GM21515 (cell line): Measurements from ENCODE around the gene TMOD2.
A peak's percentile ranks its signal among the peaks of the same experiment; 100 is the strongest.
"Not testable (repeated sequence)": the region's sequence is repeated elsewhere in the genome, so short reads cannot be mapped to it uniquely, and the experiment has no call there.

Experiments used
- ATAC-seq: cut with Tn5 transposase; IDR thresholded peaks from one replicate; pipeline ENCODE4 v1.9.1; 2021; ENCODE audit not compliant: unreplicated experiment

TMOD2 gene

DNA sequence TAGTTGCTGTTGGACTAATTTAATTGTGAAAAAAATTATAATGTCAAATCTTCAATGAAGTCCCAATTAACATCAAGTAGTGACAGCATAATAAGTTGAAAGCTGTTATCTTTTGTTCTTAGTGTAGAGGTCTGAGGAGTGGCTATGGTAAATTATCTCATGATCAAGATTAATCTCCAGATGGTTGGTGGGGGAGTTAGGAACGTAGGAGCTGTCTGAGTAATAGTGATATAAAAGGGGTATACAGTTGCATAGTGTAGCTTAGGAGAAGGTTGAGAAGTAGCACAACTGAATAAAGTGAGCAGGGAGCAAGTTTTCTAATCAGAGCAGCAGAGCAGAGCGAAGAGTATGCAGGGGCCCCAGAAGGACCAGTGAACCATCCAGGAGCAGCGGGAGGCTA, 19.5 kb downstream of the TMOD2 start:
- ATAC-seq: no peak

DNA sequence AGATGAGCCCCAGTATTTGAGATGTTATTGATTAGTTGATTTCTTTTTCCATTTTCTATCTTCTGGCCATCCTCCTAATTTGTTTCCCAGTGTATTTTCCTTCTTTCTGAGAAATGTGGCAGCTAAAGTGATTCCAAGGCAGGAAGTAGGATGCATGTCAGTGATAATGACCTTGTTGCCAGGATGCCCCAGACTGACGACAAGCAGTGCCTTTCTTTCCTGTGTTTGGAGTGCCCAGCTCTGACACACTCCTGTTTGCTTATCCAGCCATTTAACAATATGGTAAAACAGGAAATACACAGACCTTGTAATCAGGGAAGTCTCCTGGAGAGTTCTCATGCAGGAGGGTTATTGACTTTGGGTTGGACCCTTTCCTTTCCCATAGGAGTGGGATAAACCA, 20.4 kb downstream of the TMOD2 start:
- no peak for ATAC-seq

DNA sequence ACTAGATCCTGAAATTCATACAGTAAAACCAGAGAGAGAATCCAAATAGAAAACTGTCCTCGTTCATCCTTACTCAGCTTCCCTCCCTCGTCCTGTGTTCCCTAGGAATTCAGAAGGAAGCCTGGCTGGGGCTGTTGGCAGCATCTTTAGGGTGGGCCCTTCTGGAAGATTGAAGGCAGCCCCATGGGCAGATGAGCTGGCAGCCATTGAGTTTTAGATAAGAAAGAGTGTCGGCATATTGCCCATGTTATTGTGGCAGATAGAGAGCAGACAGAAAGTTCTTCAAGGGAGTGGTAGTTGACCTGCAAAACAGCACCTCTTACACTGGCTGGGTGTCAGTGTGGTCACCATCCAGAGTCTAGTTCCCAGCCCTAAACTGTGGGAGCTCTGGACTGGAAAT, 23.5 kb downstream of the TMOD2 start:
- no peak for ATAC-seq

DNA sequence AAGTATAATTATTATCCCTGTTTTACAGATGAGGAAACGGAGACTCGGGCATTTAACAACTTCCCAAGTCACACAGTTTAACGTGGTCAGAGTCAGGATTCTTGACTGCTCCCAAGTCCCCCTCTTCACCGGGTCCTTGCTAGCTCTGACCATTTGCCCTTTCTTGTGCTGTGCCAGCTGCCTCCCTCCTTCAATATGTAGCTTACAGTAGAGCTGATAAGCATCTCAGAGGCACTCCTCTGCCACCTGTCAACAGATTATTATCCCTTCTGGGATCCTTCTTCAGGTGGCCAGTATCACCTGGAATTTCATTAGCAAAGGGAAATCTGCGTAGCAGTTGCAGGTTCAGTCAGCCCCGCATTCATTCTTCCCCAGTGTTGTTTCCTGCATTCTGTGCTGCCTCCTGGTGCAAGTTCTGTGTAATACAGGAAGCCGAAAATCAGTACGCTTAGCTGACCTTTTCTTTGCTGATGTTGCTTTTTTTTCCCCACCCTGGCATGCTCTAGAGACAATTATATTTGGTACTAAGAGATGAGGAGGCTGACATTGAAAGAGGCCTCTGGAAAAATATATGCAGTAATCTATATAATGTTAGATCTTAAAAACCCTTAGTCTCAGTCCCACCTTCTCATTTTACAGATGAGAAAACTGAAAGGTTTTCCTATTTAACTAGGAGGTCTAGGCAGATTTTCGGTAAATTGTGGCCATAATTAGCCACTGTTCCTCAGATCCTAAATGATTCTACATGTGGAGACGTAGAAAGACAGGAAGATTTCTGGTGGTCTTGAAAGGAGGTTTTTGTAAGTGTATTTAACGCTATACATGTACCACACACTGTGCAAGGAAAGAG, 24.8 kb downstream of the TMOD2 start:
- ATAC-seq: no peak

DNA sequence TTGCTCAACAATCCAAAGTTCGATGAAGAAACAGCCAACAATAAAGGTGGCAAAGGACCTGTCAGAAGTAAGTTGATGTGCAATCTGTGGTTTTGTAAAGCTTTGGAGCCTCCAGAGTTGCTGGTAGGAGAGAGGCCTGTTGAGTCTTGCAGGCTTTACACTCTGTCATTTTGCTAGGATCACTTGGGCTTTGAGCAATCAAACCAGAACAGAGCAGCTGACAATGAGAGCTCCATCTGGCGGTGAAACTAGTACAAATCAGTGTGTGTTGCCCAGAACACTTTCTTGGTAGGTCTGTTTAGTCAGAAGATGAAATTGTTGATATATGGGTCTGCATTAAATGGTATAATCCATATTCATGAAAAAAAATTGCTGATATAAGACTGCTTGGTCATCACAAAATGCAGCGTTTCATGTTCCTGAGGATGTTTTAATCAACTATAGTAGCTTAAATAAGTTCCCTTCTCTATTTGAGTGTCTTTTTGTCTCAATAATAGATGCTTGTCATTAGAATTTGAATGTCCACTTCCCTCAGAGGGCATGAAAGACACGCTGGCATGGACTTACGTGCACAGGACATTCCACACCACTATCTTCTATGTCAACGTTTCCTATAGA, 25.7 kb downstream of the TMOD2 start:
- peak; percentile 63 for ATAC-seq

DNA sequence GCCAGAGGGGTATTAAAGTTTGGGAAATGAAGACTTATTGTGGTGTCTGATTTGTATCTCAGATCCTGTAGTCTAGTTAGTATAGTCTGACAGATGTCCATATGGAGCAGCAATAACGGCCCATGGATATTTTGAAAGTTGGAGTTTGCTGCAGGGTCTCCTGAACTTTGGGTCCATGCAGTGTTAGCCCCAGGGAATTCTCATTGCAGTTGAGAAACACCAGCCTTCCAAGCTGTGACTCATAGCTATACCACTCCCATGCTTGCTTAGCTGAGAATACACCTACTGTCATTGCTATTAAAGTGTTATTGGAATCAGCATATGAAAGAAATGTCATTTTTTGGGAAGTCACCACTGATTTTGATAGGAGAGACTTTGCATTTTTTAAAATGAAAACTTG, 29.2 kb downstream of the TMOD2 start:
- no peak for ATAC-seq

DNA sequence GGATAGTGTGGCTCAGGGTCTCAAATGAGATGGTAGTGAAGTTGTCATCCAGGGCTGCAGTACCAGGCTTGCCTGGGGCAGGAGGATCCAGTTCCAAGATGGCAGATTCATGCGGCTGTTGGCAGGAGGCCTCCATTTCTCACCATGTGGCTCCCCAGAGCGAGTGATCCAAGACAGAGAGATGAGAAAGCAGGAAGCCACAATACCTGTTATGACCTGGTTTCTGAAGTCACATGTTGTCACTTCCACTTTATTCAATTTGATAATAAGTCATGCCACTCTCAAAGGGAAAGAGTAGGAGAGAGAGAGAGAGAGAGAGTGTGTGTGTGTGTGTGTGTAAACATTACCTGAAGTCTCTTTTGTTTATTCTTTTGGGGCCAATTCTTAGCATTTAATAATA, 30.1 kb downstream of the TMOD2 start:
- ATAC-seq: no peak

DNA sequence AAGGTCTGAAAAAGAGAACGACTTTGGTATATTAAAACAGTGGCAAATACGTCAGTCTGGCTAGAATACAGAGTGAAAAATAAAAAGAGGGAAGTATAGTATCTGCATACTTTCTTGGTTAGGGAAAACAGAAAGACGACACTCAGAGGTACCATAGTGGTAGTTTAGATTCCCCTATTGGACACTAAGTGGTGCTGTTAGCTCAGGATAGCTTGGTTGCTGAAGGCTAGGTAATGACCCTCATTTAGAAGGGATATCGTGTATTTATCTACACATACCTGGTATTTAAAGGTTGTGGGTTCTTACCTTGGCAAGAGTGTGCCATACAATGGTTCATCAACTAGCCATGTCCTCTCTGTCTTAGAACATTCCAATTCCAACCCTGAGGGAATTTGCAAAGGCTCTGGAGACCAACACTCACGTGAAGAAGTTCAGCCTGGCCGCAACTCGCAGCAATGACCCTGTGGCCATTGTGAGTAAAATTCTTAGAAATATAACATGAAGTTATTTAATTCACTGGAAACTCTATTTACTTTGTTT, 31.0 kb downstream of the TMOD2 start:
- no peak for ATAC-seq

DNA sequence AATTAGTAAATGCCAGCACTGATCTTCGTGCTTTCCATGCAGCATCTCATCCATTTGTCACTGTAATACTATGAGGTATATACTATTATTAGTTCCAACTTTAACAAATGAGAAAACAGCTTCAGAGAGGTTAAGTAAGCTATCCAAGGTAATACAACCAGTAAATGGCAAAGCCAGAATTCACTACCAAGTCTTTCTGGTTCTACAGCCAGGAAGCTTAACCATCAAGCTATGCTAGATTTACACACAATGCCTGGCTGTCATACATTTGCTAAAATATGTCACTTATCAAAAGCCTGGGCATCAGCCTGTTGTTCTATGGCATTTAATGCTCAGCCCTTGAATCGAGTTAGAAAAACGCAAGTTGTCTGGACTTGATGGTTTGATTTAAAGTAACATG, 32.6 kb downstream of the TMOD2 start:
- no peak for ATAC-seq

DNA sequence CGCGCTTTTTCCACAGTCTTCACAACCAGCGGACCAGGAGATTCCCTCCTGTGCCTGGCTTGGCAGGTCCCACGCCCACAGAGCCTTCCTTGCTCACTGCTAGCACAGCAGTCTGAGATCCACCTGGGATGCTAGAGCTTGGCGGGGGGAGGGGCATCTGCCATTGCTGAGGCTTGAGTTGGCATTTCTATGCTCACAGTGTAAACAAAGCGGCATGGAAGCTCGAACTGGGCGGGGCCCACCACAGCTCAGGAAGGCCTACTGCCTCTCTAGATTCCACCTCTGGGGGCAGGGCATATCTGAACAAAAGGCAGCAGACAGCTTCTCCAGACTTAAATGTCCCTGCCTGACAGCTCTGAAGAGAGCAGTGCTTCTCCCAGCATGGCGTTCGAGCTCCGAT, 35.7 kb downstream of the TMOD2 start:
- ATAC-seq: not testable (repeated sequence)

DNA sequence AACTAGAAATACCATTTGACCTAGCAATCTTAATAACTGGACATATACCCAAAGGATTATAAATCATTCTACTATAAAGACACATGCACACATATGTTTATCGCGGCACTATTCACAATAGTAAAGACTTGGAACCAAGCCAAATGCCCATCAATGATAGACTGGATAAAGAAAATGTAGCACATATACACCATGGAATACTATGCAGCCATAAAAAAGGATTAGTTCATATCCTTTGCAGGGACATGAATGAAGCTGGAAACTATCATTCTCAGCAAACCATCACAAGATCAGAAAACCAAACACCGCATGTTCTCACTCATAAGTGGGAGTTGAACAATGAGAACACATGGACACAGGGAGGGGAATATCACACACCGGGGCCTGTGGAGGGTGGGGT, 41.1 kb downstream of the TMOD2 start:
- not testable (repeated sequence) for ATAC-seq

DNA sequence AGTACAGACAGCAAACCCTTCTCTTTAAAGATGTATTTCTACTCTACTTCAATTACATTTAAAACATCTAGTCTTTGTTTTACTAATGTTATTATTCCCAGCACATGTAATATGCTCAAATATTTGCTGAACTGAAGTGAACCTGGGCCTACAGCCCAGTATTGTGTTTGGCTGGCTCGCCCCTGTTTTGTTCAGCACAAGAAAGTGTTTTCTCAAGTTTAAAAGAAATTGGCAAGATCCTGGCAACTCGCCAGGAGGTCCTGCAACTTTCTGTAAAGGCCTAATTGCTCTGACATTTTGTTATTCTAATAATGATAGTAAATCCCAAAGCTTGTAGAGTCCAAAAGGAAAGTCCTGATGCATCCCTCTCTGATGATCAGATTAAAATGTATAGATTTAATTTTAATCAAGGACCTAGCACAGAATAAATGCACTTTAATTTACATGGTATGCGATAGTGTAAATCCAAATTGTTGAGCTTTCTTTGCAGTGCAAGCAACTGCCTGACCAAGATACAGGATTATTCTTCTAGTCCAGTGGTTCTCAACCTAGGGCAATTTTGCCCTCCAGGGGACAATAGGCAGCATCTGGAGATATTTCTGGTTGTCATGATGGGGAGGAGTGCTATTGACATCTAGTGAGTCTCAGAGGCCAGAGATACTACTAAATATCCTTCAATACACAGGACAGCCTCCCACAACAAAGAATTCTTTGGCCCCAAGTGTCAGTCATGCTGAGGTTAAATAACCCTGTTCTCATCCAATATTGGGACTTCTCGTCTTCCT, 42.3 kb downstream of the TMOD2 start:
- no peak for ATAC-seq

DNA sequence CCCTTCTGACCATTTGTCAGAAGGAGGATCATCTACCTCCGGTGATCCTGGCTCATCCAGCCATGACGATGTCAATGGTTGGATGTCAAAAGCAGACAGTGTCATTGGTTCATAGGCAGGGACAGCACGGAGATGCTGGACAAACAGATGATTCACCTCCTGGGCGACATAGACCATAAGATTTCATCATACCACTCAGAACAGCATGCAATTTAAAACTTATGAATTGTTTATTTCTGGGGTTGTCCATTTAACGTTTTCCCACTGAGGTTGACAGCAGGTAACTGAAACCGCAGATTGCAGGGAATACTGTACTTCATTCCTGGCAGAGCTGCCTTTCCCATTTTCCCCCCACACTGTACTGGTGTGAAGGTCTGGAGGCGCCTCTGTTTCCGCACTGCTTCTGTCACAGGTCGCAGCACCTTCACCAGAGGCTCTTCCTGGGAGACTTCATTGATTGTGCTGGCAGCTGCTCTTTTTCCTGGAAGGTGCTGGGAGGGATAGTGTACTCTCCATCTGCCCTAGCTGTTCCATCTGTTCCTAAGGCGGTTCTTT, 45.5 kb downstream of the TMOD2 start:
- no peak for ATAC-seq

DNA sequence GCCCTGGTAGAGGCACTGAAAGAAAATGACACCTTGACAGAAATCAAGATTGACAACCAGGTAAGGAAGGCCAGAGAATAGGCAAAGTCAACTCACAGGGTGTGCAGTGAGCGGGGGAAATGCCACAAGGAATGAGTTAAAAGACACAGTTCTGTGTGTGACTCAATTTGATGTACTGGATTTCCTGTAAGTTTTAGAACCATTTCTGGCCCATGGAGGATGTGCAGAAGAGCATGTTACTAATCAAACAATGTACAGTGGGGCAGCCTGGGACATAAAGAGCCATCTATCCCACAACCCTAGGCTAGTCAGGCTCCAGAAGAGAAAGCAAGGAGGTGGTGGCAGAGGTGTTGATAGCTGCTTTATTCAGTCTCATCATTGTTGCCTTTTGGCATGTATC, 46.9 kb downstream of the TMOD2 start:
- ATAC-seq: no peak

DNA sequence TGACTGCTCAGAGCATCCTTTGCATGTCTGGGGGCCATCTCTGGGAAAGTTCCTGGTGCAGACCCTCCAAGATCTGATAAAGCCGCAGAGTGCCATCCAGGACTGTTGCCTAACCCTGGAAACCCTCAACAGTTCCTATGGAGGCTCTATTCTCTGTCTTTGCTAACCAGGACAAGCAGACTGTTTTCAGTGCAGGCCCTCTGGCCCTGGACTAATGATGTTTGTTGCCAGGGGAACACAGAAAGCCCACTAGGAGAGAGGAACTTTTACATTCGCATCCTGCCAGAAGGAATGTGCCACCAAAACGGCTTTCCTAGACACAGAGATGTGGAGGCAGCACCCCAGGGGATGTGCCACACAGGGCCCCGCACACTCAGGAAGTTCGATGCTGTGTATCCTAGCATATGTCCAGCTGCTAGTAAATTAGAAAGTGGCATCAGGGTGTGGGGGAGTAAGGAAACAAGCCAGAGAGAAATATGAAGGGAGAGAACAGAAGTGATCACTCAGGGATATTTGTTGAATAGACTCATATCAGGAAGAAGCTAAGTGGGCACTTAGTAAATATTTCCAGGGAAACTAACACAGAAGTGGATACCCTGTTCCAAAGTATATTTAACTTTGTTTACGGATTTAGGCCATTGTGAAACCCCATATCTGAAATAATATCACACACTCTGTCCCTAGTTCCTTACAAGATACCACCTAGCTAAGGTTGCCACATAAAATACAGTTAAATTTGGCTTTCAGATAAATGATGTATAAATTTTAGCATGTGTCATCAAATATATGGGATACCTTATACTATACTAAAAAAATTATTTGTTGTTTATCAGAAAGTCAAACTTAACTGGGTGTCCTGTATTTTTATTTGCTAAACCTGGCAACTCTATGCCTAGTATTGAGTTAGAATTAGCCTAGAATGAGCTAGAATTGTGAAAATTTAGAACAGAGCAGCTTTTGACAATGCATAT, 48.2 kb downstream of the TMOD2 start:
- ATAC-seq: no peak

DNA sequence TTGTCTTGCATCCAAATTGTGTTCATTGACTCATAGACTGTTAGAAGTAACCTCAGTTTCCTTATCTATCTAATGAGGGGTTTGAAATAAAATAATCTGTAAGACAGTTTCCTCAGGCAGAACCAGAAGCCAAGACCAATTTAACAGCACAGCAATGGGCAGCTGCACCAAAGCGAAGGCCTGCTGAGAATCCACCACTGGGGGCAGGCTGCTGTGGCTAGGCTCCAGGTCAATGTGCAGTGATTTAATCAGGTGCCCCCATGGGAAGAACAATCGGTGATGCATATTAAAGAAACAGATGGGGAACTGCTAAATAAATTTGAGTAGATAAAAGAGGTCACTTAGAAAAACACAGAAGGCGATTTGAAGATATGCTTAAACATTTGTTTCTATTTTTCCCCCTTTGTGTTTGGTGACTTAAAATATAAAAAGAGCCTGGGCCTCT, 50.0 kb downstream of the TMOD2 start:
- ATAC-seq: no peak

DNA sequence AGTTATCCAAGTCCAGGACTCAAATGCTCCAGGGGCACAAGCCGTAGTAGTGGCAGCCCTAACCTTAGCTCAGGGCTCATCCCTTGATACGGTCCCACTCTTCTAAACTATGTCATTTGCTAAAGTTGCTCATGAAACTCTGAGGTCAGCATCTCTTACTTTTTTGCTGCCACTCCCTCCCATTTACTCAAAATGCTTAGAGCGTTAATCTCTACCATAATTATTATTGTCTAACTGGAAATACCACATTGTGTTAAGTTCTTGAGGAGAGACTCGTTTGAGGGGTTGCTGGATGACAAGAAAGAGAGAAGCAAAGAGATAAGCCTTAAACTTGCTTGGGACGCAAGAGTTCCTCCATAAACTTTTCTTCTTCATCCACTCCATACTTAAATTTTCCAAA, 51.2 kb downstream of the TMOD2 start:
- no peak for ATAC-seq

DNA sequence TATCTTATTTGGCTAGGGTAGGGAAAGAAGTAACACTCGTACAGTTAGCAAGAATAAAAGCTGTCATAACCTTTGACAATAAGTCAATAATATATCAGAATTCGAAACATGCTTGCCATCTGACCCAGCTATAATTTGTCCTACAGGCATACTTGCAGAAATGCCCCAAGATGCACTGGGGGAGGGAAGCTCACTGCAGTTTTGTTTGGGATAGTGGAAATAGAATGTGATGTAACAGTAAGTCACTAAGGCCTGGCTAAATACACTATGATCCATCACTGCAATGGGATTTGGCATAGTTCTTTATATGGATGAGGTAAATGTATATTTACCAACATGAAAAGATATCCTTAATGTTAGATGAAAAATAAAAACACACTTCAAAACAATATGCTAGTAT, 52.6 kb downstream of the TMOD2 start:
- ATAC-seq: no peak

DNA sequence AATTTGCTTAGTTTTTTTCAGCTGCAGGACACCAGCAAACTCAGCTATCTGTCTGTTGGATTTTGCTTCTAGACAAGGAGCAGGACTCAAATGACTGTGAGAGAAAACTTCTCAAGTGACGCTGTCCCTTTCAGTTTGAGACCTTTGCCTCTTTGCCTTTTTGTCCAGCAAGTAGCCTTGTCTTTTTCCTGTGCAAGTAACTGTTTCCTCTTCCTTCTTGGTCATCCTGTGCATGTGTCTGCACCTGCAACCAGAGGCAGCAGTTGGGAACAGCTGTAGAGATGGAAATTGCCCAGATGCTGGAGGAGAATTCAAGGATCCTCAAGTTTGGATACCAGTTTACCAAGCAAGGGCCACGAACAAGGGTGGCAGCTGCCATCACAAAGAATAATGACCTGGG, 54.7 kb downstream of the TMOD2 start:
- no peak for ATAC-seq

DNA sequence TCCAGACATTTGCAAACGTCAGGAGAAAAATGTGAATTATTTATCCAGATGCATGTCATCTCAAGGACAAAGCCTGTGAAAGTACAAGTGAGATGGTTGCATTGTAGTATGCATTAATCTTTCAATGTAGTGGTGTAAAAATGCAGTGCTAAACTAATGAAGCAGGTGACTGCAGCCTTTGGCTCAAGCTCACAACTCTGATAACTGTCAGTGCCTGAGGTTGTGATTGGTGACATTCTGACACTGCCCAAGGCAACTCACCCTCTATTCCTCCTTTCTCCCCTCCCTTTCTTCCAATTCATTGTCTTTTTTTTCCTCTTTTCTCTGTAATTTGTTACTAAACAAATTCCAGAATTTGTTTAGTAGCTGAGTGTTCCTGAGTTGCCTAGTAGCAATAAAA, 58.1 kb downstream of the TMOD2 start:
- ATAC-seq: no peak
